ENCODE data around the gene ATF3.

Gene ATF3

DNA sequence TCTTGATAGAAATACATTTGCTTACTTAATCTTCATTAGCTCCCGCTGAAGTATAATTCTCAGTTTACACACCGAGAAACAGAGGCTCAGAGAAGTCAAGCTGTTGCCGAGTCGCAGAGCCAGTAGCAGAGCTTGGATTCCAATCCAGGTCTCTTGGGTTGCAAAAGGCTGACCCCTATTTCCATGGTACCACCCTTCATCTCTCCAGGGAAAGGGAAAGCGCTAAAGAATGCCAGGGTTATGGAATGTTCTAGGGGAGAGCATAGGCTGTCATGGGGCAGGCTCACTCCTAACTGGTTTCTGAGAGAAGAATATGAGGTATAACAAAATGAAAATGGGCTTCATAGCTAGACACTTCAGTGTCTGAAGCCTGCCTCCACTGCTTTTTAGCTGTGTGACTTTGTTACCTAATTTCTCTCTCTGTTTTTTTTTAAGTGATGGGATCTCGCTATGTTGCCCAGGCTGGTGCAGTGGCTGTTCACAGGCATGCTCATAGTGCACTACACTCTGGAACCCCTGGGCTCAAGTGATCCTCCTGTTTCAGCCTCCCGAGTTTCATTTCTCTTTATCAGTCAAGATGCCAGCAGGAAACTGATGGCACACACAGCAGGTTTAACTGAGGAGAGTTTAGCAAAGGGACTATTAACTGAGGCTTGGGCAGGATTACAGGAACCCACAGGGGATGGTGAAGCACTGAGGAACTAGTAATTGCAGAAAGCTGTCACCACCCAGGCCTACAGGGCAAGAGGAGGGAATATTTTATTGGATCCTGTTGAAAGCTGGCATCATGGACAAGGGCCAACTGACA is 25.5 kb upstream of the ATF3 start:
- no peak overlapping the region for H3K27ac Mint-ChIP-seq
- no peak for ATAC-seq
- peaks cover 39% of the 10 kb centered on the region for H3K27me3 Mint-ChIP-seq
- H3K36me3 Mint-ChIP-seq, result peaks cover 4% of the 10 kb centered on the region
- H3K4me3 Mint-ChIP-seq, result no peak overlapping the region
- H3K4me1 Mint-ChIP-seq, result peaks cover 18% of the 10 kb centered on the region
- no peaks in the 10 kb centered on the region for H3K9me3 Mint-ChIP-seq

GRCh38 chr1:212583643-212584042 is 24.9 kb upstream of the ATF3 start:
- no peak overlapping the region for H3K4me3 Mint-ChIP-seq
- no peak overlapping the region for H3K27ac Mint-ChIP-seq
- peaks cover 4% of the 10 kb centered on the region for H3K36me3 Mint-ChIP-seq
- ATAC-seq, result no peak
- H3K9me3 Mint-ChIP-seq, result no peaks in the 10 kb centered on the region
- peaks cover 38% of the 10 kb centered on the region for H3K27me3 Mint-ChIP-seq
- H3K4me1 Mint-ChIP-seq, result peaks cover 18% of the 10 kb centered on the region

- H3K27ac Mint-ChIP-seq, result peak overlapping the region; percentile 42
- H3K4me1 Mint-ChIP-seq, result peaks cover 18% of the 10 kb centered on the region
- H3K9me3 Mint-ChIP-seq, result no peaks in the 10 kb centered on the region
- H3K27me3 Mint-ChIP-seq, result peaks cover 39% of the 10 kb centered on the region
- peaks cover 4% of the 10 kb centered on the region for H3K36me3 Mint-ChIP-seq
- no peak overlapping the region for H3K4me3 Mint-ChIP-seq
- no peak for ATAC-seq
Measured at GRCh38 chr1:212584092-212584886, 24.3 kb upstream of the ATF3 start.

DNA sequence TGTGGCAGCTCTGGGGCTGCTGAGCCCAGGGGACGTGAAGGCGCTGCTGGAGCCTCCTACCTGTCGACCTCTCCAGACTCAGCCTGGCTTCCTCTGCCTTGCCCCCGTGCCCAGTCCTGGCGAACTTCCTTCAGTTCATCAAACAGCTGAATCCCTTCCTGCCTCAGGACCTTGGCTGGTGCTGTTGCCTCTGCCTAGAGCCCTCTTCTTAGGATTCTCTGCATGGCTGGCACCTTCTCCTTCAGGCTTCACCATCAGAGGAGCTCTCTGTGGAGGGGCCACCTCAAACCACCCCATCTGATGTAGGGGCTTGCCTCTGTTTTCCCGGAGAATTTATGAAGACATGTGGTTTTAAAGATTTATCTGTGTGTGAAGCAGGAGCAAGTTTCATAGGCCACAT is 23.4 kb upstream of the ATF3 start:
- H3K27me3 Mint-ChIP-seq, result peaks cover 39% of the 10 kb centered on the region
- H3K36me3 Mint-ChIP-seq, result peaks cover 4% of the 10 kb centered on the region
- no peaks in the 10 kb centered on the region for H3K9me3 Mint-ChIP-seq
- H3K4me1 Mint-ChIP-seq, result peaks cover 18% of the 10 kb centered on the region
- no peak overlapping the region for H3K4me3 Mint-ChIP-seq
- peak overlapping the region; percentile 42 for H3K27ac Mint-ChIP-seq
- ATAC-seq, result no peak

- Mint-ChIP-seq H3K9me3 (no peaks in the 10 kb centered on the region), H3K4me3 (peak overlapping the region; percentile 30), H3K27me3 (peaks cover 39% of the 10 kb centered on the region), H3K36me3 (peaks cover 4% of the 10 kb centered on the region), H3K4me1 (peaks cover 18% of the 10 kb centered on the region), H3K27ac (peak overlapping the region; percentile 79)
- ATAC-seq, result peak; percentile 94
Measured at GRCh38 chr1:212586206-212587015, 22.1 kb upstream of the ATF3 start.

DNA sequence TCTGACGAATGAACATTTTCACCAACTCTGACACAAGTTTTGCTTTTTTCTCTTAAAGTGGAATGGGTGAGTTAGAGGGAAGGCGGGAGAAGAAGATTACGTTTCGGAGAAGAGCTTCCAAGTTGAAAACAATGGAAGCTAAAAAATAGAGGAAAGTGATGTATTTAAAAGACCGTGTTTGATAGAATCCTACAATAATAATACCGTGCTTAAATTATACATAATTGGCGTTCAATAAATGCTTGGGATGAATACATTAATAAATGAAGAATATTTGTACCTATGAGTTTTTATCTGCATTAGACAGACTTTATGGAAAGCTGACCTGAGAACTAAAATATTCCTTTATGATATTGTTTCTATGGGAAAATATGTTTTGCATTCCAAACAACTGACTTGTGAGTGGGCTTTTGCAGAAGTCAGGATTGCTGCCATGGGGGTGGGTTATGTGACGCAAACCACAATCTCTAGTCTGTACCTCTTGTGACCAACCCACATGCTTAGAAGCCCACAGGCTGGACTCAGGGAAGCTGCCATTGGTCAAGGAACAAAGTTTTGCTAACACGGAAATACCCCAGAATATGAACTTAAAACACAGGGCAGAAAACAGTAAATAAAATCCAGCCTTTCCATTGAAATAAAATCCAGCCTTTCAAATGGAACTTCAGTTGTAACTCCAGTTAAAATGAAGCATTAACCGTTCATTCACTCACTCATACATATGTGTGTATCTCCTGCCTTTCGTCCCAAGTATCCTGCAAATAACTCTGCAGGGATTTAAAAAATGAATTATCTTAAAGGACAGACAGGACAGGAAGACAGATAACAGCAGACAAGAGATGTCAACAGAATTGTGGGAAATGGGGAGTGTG is 21.3 kb upstream of the ATF3 start:
- H3K4me1 Mint-ChIP-seq, result peaks cover 18% of the 10 kb centered on the region
- peaks cover 4% of the 10 kb centered on the region for H3K36me3 Mint-ChIP-seq
- H3K9me3 Mint-ChIP-seq, result no peaks in the 10 kb centered on the region
- H3K4me3 Mint-ChIP-seq, result peak overlapping the region; percentile 30
- H3K27me3 Mint-ChIP-seq, result peaks cover 39% of the 10 kb centered on the region
- peak overlapping the region; percentile 79 for H3K27ac Mint-ChIP-seq
- ATAC-seq, result no peak

DNA sequence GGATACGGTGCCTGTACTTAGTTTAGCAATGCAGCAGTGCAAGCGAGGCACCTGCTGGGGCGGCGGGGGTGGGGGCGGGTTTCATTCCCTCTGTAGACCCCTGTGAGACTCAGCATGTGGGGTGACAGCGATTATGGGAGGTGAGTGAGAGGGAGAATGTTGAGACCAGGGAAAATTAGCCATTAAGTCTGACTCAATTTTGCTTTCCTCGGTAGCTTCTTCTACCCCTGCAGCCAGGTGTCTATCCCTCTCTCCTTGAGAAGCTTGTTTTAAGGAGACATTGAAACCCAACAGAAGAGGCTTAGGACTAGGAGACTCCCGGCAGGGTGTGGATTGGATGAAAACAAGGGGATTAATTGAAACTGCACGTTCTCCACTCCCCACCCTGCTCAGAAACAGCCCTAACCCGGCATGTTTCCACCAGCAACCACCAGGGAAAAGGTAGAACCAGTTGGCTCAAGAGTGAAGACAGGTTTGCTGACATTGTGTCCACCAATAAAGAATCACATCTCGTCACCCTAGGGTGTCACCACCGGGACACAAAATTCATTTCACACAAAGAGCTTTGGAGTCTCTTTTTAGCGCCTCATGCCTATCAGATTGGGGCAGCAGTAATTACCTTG is 20.6 kb upstream of the ATF3 start:
- no peak overlapping the region for H3K4me3 Mint-ChIP-seq
- H3K27me3 Mint-ChIP-seq, result peaks cover 36% of the 10 kb centered on the region
- no peaks in the 10 kb centered on the region for H3K9me3 Mint-ChIP-seq
- peaks cover 18% of the 10 kb centered on the region for H3K4me1 Mint-ChIP-seq
- H3K27ac Mint-ChIP-seq, result no peak overlapping the region
- ATAC-seq, result no peak
- H3K36me3 Mint-ChIP-seq, result peaks cover 4% of the 10 kb centered on the region

- no peak for ATAC-seq
- Mint-ChIP-seq H3K9me3 (no peaks in the 10 kb centered on the region), H3K36me3 (peaks cover 4% of the 10 kb centered on the region), H3K4me3 (no peak overlapping the region), H3K4me1 (peaks cover 18% of the 10 kb centered on the region), H3K27me3 (peaks cover 30% of the 10 kb centered on the region), H3K27ac (no peak overlapping the region)
Measured at GRCh38 chr1:212589446-212589845, 19.1 kb upstream of the ATF3 start.

DNA sequence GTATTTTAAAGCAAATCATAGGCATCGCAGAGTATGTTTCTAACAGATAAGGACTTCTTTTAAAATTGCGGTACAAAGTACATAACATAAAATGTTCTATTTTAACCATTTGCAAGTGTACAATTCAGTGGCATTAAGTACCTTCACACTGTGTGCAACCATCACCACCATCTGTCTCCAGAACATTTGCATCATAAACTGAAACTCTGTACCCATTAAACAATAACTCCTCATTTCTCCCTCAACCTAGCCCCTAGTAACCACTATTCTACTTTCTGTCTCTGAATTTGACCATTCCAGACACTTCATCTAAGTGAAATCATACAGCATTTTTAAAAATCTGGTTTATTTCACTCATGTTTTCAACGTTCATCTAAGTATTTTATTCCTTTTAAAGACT is 16.6 kb upstream of the ATF3 start:
- Mint-ChIP-seq H3K36me3 (peaks cover 1% of the 10 kb centered on the region), H3K4me3 (no peak overlapping the region), H3K27me3 (peaks cover 14% of the 10 kb centered on the region), H3K4me1 (peaks cover 20% of the 10 kb centered on the region), H3K27ac (no peak overlapping the region), H3K9me3 (no peaks in the 10 kb centered on the region)
- ATAC-seq, result no peak

GRCh38 chr1:212593821-212594251 is 14.7 kb upstream of the ATF3 start:
- H3K9me3 Mint-ChIP-seq, result no peaks in the 10 kb centered on the region
- H3K4me1 Mint-ChIP-seq, result peaks cover 15% of the 10 kb centered on the region
- H3K27me3 Mint-ChIP-seq, result peaks cover 3% of the 10 kb centered on the region
- no peak overlapping the region for H3K27ac Mint-ChIP-seq
- H3K4me3 Mint-ChIP-seq, result no peak overlapping the region
- ATAC-seq, result no peak
- H3K36me3 Mint-ChIP-seq, result no peaks in the 10 kb centered on the region

DNA sequence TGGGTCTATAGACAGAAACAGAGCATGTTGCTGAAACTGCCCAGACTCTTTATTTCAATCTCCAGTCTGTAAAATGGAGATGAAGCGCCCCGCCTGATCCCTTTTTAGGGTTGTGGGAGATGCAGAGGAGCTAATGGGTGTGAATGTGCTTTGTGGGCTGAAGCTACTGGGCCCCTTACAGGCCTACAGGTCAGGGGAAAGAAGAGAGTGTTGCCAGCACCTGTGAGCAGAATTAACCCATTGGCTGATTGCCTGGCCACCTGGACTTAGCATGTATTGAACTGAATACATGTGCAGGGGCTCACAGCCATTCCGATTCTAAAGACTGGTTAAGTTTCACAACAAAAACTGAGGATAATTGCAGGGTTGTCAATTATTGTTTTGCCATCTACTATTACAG is 13.9 kb upstream of the ATF3 start:
- no peak overlapping the region for H3K4me3 Mint-ChIP-seq
- no peaks in the 10 kb centered on the region for H3K9me3 Mint-ChIP-seq
- H3K36me3 Mint-ChIP-seq, result no peaks in the 10 kb centered on the region
- H3K4me1 Mint-ChIP-seq, result peaks cover 15% of the 10 kb centered on the region
- H3K27ac Mint-ChIP-seq, result no peak overlapping the region
- H3K27me3 Mint-ChIP-seq, result peaks cover under 1% of the 10 kb centered on the region
- no peak for ATAC-seq

DNA sequence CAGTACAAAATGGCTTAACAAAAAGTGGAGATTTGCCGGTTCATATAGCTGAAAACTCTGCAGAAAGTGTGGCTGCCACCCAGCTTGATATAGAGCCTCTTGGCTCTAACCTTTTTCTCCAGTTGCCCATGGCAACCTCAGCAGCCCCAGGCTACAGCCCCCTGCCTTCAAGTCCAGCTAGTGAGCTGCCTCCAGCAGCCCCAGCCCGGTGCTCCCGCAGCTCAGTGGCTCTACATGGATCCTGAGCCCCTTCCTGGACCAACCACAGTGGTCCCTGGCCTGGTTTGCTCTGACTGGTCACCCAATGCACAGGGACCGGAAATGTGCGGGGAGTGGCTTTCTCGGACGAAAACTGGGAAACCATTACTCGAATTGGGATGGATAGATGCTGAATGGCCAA is 13.3 kb upstream of the ATF3 start:
- Mint-ChIP-seq H3K27me3 (peaks cover 6% of the 10 kb centered on the region), H3K9me3 (no peaks in the 10 kb centered on the region), H3K27ac (peak overlapping the region; percentile 79), H3K4me1 (peaks cover 15% of the 10 kb centered on the region), H3K4me3 (no peak overlapping the region), H3K36me3 (no peaks in the 10 kb centered on the region)
- ATAC-seq, result no peak

- peak; percentile 93 for ATAC-seq
- Mint-ChIP-seq H3K4me1 (peaks cover 16% of the 10 kb centered on the region), H3K36me3 (no peaks in the 10 kb centered on the region), H3K27me3 (peaks cover 14% of the 10 kb centered on the region), H3K9me3 (no peaks in the 10 kb centered on the region), H3K4me3 (peak overlapping the region; percentile 52), H3K27ac (peak overlapping the region; percentile 79)
Measured at GRCh38 chr1:212595787-212596714, 12.5 kb upstream of the ATF3 start.
